HG03280 (cell line): Measurements from ENCODE around the gene IKBIP.
"Not testable (repeated sequence)": the region's sequence is repeated elsewhere in the genome, so short reads cannot be mapped to it uniquely, and the experiment has no call there.

ENCODE experiments used
- ATAC-seq: cut with Tn5 transposase; IDR thresholded peaks from one replicate; pipeline ENCODE4 v1.9.1; 2021; ENCODE audit warnings: mild to moderate bottlenecking, moderate library complexity; ENCODE audit not compliant: unreplicated experiment

IKBIP gene

DNA sequence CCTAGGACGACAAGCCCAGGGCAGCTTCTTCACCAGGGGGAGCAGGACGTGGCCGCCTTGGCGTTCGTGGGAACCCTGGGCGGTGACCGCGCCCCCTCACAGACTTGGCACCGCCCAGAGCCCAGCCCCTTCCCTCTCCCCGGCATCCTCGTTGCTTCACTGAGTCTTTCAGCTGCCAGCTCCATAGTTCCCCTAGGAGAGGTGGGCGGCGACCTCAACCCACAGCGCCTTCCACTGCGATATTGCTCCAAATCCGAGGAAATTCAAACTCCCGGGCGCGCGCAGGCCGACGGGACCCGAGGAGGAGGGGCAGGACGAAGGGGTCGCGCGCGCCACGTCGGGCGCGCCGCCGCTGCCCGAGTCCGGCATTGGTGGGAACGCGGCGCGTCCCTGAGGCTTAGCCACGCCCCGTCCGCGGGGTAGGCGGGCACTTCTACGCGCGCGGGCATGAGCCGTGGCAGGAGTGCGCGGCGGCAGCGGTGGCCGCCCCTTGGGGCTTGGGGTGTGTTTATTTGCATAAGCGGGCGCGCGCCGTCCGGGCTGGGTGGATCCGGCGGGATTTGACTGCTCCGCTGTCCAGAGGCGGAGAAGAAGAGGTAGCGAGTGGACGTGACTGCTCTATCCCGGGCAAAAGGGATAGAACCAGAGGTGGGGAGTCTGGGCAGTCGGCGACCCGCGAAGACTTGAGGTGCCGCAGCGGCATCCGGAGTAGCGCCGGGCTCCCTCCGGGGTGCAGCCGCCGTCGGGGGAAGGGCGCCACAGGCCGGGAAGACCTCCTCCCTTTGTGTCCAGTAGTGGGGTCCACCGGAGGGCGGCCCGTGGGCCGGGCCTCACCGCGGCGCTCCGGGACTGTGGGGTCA lies at the start of gene IKBIP, which contains the start of gene APAF1:
Gene IKBIP, minus strand, starts transcription at position 77 of the 860 bp plus-strand sequence. CDS start 87 bp downstream, outside the sequence.
Gene APAF1, plus strand, starts transcription at position 579 of the 860 bp plus-strand sequence. CDS start 3,070 bp downstream, outside the sequence.
- ATAC-seq = peak; percentile 90

DNA sequence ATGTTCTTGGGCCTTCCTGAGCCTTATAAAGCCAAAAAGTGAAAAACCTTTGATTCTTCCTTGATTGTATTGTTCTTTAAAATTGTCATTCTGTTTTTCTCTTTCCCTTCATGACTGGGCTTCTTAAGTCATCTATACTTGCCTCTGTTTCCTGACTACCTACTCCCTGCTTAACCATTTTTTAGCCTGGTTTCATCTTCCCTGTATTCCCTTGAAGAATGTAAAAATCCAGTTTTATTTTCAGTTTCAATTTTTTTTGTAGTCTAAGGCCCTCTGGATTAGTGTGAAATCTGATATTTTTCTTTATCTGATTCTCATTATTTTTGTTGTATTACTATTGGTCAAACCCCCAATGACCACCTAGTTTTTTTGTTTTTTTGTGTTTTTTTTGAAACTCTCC lies 46.8 kb upstream of the IKBIP start:
- no peak for ATAC-seq

DNA sequence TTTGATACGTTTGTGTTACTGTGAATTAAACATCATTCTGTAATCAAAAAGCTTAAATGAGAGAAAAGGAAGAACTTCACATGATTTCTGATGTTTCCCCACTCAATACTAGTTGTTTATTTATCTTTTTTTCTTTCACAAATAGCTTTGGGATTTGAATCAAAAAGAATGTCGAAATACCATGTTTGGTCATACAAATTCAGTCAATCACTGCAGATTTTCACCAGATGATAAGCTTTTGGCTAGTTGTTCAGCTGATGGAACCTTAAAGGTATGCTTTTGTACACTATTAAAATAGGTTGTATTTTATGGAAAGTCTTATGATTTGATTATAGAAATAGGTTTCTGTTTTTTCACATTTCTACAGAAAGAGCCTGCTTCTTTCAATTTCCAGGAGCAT lies 42.0 kb upstream of the IKBIP start:
- ATAC-seq = no peak

GRCh38 chr12:98684199-98684598 lies 39.6 kb upstream of the IKBIP start:
- ATAC-seq = no peak

DNA sequence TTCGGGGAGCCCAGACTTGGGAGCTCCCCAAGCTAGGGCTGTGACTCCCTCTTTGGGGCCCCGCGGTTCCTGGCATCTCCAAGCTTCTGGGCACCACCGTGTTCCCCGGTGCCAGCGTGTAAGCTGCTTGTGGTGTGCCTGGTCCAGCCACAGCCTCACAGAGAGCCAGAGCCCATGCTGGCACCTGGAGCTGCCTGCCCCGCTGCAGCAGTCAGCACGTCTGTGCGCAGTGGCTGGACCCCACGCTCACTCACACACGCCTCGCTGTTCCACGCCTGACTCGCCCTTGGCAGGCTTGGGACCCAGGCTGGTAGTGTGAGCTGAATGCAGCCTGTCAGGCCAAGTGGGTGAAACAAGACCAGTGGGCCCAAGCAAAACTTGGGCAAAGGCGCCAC lies 35.0 kb upstream of the IKBIP start:
- no peak for ATAC-seq

GRCh38 chr12:98678946-98679610 lies 34.5 kb upstream of the IKBIP start:
- ATAC-seq = no peak

GRCh38 chr12:98678236-98678945 lies 33.8 kb upstream of the IKBIP start:
- no peak for ATAC-seq

GRCh38 chr12:98674841-98675240 lies 30.3 kb upstream of the IKBIP start:
- no peak for ATAC-seq

- no peak for ATAC-seq
Observed at GRCh38 chr12:98671459-98671858, 26.9 kb upstream of the IKBIP start.

DNA sequence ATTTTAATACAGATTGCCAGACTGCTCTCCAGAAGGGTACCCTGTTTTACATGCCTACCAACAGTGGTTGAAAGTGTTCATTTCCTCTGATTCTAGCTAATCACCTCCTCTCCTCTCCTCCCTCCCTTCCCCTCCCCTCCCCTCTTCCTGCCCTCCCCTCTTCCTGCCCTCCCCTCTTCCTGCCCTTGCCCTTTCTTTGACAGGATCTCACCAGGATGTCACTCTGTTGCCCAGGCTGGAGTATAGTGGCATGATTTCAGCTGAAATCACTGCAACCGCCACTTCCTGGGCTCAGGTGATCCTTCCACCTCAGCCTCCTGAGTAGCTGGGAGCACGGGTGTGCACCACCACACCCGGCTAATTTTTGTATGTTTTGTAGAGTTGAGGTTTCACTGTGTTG lies 25.2 kb upstream of the IKBIP start:
- no peak for ATAC-seq

GRCh38 chr12:98660521-98660920 lies 15.9 kb upstream of the IKBIP start:
- ATAC-seq = no peak

DNA sequence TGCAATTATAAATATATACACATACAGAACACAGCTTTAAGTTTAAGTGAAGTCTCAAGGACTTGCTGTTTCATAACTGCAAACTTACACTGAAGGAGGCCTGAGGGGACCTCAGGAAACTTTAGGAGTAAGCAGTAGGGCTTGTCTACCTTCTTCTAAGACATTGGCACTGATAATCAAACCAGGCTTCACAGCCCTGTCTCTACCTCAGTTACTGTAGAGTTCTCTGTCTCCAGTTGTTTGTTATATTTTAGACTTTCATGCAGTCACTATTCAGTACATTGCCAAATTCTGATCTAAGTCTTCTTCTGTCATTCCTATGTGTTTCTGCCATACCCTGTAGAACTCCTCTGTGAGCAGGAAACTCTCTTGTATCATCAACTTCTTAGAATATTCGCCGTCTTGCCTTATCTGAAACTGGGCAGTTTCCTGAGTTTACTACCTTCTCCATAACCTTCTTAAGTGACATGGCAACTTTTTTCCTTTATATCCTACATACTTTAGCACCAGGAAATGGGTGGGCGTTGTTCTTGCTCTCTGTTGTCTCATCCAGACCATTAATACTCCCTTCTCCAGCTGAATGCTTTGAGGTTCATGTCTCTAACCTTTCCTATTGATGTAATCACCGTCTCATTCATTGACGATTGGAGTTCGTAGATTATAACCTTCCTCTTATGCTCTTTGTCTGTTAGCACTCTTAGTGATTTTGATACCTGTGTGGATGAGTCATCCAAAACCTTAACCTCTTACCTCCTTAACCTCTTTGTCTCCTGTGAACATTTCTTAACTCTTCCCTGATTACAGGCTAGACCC lies 11.9 kb upstream of the IKBIP start:
- peak; percentile 51 for ATAC-seq

- ATAC-seq = no peak
Observed at GRCh38 chr12:98653866-98654493, 9.4 kb upstream of the IKBIP start.

DNA sequence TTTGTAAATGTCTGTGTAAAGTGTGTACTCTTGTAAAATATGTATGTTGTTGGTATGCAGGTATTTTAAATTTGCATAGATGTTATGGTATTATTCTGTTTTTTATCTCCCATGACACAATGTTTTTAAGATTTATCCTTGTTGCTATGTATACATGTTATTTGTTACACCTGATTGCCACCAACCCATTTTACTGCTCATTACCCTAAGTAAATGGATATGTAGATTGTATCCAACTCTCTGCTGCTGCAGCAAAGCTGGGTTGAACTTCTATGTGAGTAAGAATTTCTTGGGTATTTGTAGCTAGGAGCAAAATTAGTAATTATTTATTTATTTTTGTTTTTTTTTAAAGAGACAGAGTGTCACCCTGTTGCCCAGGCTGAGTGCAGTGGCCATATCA lies 6.7 kb upstream of the IKBIP start:
- no peak for ATAC-seq

- no peak for ATAC-seq
Observed at GRCh38 chr12:98646294-98647090, 1.9 kb upstream of the IKBIP start.

DNA sequence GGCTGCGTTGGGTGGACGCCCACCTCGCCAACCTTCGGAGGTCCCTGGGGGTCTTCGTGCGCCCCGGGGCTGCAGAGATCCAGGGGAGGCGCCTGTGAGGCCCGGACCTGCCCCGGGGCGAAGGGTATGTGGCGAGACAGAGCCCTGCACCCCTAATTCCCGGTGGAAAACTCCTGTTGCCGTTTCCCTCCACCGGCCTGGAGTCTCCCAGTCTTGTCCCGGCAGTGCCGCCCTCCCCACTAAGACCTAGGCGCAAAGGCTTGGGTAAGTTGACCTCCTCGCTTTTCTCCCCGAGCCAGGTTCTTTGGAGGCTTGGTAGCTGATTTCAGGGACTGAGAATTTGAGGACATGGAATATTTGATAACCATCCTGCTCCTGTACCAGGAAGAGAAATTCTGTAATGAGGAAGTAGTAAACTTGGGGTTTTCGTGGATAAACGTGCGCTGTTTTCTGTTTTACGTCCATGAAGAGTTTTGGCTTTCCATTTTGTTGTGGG lies 1.0 kb upstream of the IKBIP start:
- no peak for ATAC-seq

DNA sequence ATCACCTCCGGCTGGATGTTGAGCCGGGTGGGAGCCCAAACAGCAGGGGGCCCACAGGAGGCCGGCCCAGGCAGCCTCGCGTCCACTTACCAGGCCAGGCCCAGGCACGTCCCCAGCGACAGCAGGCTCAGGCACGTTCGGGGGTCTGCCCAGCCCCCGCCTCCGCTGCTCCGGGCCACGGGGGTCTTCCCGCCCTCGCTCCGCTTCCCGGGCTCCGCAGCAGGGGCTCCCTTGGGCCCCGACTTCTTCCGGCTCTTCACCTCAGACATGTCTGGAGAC lies 216 bp downstream of the IKBIP start:
- peak; percentile 8 for ATAC-seq

DNA sequence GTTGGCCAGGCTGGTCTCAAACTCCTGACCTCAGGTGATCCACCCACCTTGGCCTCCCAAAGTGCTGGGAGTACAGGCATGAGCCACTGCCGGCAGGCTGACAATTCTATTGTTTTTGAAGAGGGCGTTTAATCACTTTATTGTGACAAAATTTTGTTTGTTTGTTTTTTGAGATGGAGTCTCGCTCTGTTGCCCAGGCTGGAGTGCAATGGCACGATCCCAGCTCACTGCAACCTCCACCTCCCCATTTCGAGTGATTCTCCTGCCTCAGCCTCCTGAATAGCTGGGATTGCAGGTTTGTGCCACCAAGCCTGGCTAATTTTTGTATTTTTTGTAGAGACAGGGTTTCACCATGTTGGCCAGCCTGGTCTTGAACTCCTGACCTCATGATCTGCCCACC lies 1.8 kb downstream of the IKBIP start:
- ATAC-seq = not testable (repeated sequence)

DNA sequence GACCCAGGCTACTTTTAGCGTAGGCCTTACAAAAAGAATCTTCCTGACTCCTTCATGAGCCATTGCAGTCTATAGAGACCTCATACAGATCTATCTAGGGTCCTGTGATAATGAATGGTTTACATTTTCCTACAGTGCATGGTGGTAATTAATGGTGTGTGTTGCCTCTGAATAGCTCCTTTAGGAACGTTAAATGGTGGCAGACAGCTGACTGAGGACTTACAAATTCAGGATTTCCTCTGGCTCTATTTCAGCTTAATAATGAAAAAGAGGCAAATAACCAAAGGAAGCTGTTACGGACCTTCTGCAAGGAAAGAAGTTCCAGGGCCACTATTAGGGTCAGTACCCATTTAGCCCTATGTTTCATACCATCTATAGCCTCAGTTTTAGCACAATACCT lies 5.1 kb downstream of the IKBIP start:
- no peak for ATAC-seq
